Fibroblast of skin of back (primary cell): ENCODE measurements around the gene RAD23A.
"Not testable (repeated sequence)": the region's sequence is repeated elsewhere in the genome, so short reads cannot be mapped to it uniquely, and the experiment has no call there.

Experiments used
- DNase-seq: peaks from one replicate; pipeline ENCODE4 v3.0.0-alpha.2; 2013

Gene RAD23A

DNA sequence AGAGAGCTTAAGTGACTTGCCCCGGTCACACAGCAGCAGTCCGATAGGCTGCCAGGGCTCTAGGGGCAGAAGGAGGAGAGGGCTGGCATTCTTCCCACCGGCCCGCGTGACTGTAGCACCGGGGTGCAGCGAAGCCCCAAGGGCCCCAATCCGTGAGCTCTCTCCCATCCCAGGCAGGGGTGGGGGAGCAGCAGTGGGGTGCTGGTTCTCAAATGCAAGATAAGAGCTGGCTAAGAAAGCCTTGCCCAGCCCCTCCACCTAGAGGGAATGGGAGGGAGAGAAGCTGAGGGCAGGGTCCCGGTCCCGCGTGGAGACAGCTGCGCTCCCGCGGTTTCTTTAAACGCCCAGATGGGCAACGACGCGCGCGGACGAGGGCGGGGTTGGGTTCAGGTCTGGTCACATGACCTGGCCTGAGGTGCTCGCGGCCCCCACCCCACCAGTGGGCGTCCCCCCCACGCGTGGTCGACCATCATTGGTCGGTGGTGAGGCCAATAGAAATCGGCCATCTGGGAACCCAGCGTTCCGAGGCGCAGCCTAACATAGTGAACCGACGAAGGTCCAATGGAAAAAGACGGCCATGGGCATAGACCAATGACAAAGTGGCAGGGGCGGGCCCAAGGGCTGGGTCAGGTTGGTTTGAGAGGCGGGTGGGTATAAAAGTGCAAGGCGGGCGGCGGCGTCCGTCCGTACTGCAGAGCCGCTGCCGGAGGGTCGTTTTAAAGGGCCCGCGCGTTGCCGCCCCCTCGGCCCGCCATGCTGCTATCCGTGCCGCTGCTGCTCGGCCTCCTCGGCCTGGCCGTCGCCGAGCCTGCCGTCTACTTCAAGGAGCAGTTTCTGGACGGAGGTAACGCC, 7.5 kb upstream of the RAD23A start, which contains the start of gene CALR:
Gene CALR, plus strand, starts transcription at position 683 of the 852 bp plus-strand sequence. Its CDS starts 71 bp downstream, at position 754.
- DNase-seq, result peak; percentile 99

DNA sequence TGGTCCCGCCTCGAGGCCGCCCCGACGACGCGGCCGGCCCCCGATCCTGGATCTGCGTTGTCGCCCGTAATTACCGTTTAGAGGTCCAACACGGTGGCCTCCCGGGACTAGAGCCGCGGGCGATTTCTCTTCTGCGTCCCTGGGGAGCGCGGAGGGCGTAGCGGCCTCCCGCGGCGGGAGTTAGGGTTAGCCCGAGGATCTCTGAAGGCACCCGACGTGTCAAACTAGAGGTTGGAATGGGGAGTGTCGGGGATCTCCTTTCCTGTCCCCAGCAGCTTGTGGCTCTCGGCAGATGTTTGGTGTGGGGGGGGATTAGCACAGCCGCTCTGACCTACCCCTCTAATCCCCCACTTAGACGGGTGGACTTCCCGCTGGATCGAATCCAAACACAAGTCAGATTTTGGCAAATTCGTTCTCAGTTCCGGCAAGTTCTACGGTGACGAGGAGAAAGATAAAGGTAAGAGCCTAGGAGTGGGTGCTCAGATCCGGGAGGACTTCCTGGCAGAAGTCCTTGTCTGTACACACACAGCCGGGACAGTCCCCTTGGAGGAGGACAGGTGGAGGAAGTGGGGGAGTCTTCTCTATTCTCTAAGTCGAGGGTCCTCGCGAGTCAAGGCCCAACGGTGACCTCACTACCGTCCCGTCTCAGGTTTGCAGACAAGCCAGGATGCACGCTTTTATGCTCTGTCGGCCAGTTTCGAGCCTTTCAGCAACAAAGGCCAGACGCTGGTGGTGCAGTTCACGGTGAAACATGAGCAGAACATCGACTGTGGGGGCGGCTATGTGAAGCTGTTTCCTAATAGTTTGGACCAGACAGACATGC, 6.7 kb upstream of the RAD23A start:
- peak; percentile 38 for DNase-seq

DNA sequence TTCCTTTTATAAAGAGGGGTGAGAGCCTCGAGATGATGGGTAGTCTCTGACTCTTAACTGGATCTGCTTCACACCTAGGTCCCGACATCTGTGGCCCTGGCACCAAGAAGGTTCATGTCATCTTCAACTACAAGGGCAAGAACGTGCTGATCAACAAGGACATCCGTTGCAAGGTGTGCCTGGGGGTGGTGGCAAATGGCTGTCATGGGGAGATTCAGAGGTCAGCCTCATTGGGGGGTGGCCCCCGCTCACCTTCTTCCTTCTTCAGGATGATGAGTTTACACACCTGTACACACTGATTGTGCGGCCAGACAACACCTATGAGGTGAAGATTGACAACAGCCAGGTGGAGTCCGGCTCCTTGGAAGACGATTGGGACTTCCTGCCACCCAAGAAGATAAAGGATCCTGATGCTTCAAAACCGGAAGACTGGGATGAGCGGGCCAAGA, 5.7 kb upstream of the RAD23A start:
- DNase-seq, result no peak

- no peak for DNase-seq
Measured at GRCh38 chr19:12940897-12941296, 4.8 kb upstream of the RAD23A start.

DNA sequence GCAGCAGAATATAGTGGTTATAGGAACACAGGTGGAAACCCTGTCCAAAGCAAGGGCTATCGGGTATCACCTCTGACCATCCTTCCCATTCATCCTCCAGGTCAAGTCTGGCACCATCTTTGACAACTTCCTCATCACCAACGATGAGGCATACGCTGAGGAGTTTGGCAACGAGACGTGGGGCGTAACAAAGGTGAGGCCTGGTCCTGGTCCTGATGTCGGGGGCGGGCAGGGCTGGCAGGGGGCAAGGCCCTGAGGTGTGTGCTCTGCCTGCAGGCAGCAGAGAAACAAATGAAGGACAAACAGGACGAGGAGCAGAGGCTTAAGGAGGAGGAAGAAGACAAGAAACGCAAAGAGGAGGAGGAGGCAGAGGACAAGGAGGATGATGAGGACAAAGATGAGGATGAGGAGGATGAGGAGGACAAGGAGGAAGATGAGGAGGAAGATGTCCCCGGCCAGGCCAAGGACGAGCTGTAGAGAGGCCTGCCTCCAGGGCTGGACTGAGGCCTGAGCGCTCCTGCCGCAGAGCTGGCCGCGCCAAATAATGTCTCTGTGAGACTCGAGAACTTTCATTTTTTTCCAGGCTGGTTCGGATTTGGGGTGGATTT, 2.1 kb upstream of the RAD23A start:
- no peak for DNase-seq

DNA sequence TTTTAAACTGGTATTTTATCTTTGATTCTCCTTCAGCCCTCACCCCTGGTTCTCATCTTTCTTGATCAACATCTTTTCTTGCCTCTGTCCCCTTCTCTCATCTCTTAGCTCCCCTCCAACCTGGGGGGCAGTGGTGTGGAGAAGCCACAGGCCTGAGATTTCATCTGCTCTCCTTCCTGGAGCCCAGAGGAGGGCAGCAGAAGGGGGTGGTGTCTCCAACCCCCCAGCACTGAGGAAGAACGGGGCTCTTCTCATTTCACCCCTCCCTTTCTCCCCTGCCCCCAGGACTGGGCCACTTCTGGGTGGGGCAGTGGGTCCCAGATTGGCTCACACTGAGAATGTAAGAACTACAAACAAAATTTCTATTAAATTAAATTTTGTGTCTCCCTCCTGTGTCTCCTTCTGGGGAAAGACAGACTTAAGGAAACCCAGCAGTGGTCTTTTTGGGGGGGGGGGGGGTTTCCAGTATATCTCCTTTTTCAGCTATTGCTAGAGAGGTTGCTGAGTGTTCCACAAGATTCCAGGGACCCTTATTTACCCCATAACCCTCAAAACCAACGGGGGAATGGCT, 1.5 kb upstream of the RAD23A start:
- DNase-seq, result no peak

- peak; percentile 86 for DNase-seq
Measured at GRCh38 chr19:12946092-12946721, 545 bp downstream of the RAD23A start.

GRCh38 chr19:12946731-12947496, 1.3 kb downstream of the RAD23A start:
- DNase-seq, result no peak

GRCh38 chr19:12947702-12948611, 2.3 kb downstream of the RAD23A start:
- DNase-seq, result no peak

- DNase-seq, result no peak
Measured at GRCh38 chr19:12948612-12949362, 3.1 kb downstream of the RAD23A start.

- no peak for DNase-seq
Measured at GRCh38 chr19:12949363-12950283, 4.0 kb downstream of the RAD23A start.

GRCh38 chr19:12952050-12952449, 6.4 kb downstream of the RAD23A start:
- not testable (repeated sequence) for DNase-seq

DNA sequence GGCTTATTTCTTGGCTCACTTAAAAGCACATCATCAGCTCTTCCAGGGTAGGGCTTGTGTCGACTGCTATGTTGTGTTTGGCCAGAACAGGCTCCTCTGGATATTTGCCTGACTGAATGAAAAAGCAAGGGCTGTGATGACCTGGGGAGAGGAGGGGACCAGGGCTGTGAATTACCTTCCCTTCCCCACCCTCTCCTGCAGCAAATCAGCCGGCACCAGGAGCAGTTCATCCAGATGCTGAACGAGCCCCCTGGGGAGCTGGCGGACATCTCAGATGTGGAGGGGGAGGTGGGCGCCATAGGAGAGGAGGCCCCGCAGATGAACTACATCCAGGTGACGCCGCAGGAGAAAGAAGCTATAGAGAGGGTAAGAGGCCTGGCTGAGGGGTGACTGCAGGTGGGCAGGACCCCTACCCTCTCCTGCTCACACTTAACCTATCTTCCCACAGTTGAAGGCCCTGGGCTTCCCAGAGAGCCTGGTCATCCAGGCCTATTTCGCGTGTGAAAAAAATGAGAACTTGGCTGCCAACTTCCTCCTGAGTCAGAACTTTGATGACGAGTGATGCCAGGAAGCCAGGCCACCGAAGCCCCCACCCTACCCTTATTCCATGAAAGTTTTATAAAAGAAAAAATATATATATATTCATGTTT, 7.0 kb downstream of the RAD23A start:
- peak; percentile 92 for DNase-seq

DNA sequence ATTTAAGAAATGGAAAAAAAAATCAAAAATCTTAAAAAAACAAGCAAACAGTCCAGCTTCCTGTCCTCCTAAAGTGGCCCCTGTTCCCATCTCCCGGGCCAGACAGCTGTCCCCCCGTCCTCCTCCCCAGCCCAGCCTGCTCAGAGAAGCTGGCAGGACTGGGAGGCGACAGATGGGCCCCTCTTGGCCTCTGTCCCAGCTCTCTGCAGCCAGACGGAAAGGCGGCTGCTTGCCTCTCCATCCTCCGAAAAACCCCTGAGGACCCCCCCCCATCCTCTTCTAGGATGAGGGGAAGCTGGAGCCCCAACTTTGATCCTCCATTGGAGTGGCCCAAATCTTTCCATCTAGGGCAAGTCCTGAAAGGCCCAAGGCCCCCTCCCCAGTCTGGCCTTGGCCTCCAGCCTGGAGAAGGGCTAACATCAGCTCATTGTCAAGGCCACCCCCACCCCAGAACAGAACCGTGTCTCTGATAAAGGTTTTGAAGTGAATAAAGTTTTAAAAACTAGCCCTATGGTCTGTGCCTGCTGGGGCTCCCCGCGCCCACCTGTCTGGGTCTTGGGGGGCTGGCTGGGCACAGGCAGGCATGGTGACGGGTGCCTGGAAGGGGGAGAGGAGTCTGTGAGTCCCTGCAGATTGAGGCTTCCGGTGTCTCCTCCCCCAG, 7.6 kb downstream of the RAD23A start:
- no peak for DNase-seq

GRCh38 chr19:12953799-12954611, 8.3 kb downstream of the RAD23A start:
- no peak for DNase-seq

DNA sequence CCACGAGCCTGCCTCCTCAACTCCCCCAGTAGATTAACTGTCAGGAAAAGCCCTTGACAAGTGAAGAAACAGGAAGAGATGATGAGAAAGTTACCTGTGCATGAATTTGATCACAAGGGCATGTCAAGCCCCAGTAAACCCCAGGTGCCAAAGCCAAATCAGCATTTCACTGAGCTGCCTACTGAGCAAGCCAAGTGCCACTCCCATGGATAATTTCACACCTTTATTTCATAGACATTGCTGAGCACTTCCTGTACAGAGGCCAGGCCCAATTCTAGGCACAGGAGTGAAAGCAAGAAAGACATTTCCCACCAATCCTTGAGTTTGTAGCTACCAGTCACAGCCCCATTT, 8.9 kb downstream of the RAD23A start:
- DNase-seq, result no peak
